Urinary bladder (tissue), 4 donors: ENCODE measurements around the gene MRAS. TPM values are rescaled to one million over a fixed set of nuclear protein-coding genes. Genes with fewer than 3 reads are reported as not detected.
"Not testable (repeated sequence)": the region's sequence is repeated elsewhere in the genome, so short reads cannot be mapped to it uniquely, and the experiment has no call there.

Experiments
- DNase-seq: peaks from one replicate; pipeline ENCODE4 v3.0.0-alpha.2; 2015; ENCODE audit errors: extremely low spot score
- H3K27ac ChIP-seq: one replicate; pipeline ENCODE4 v1.5.1; 2013; ENCODE audit warnings: low read depth, mild to moderate bottlenecking, moderate library complexity
- H3K36me3 ChIP-seq: one replicate; pipeline ENCODE4 v1.6.1; 2013; ENCODE audit warnings: mild to moderate bottlenecking, moderate library complexity; ENCODE audit not compliant: insufficient read depth
- H3K4me1 ChIP-seq: one replicate; pipeline ENCODE4 v1.6.1; 2013; ENCODE audit warnings: mild to moderate bottlenecking, moderate library complexity; ENCODE audit not compliant: insufficient read depth
- H3K4me3 ChIP-seq: one replicate; pipeline ENCODE4 v1.5.1; 2013; ENCODE audit warnings: low read depth, low read length
- WGBS: extraction: QIAGEN DNeasy Blood & Tissue Kit; methylation state at CpG from one replicate; pipeline ENCODE4 v1.1.7; 2013; 5-methylcytosine and 5-hydroxymethylcytosine counted together
- polyA plus RNA-seq: library from polyadenylated mRNA; stranded (reverse); fragments of 200-250 nt; gene quantifications from one replicate; pipeline ENCODE4 v1.2.3, GENCODE V29; 2013
- total RNA-seq: library from RNA; depleted of rRNA; stranded (reverse); fragments of >200 nt; gene quantifications from one replicate; pipeline ENCODE4 v1.2.3, GENCODE V29; 2014
- donor health status: healthy with polysubstance abuse.
- donor health status: healthy.

MRAS gene
- total and polyA plus RNA-seq, 2 donors = 22.9 to 58.0 TPM

GRCh38 chr3:138365253-138365555 lies 16.8 kb downstream of the MRAS start:
- H3K36me3 ChIP-seq = no peaks in the 10 kb centered on the region
- H3K27ac ChIP-seq = no peak overlapping the region
- DNase-seq = no peak
- WGBS = 94% methylated on average over 4 of the region's 4 CpGs
- no peaks in the 10 kb centered on the region for H3K4me1 ChIP-seq
- H3K4me3 ChIP-seq = no peak overlapping the region

GRCh38 chr3:138366006-138366759 lies 17.8 kb downstream of the MRAS start:
- no peaks in the 10 kb centered on the region for H3K36me3 ChIP-seq
- H3K4me3 ChIP-seq = no peak overlapping the region
- no peak for DNase-seq
- no peak overlapping the region for H3K27ac ChIP-seq
- no peaks in the 10 kb centered on the region for H3K4me1 ChIP-seq
- 78% methylated on average over 8 of the region's 8 CpGs for WGBS

GRCh38 chr3:138367326-138367850 lies 19.0 kb downstream of the MRAS start:
- no peak for DNase-seq
- Histone ChIP-seq H3K36me3 (no peaks in the 10 kb centered on the region), H3K27ac (no peak overlapping the region), H3K4me3 (no peak overlapping the region), H3K4me1 (no peaks in the 10 kb centered on the region)
- 78% methylated on average over 7 of the region's 7 CpGs for WGBS

GRCh38 chr3:138367911-138368310 lies 19.5 kb downstream of the MRAS start:
- H3K4me1 ChIP-seq = no peaks in the 10 kb centered on the region
- no peak for DNase-seq
- no peak overlapping the region for H3K4me3 ChIP-seq
- no peaks in the 10 kb centered on the region for H3K36me3 ChIP-seq
- WGBS = 39% methylated on average over 5 of the region's 5 CpGs
- no peak overlapping the region for H3K27ac ChIP-seq

GRCh38 chr3:138369151-138369900 lies 20.9 kb downstream of the MRAS start:
- Histone ChIP-seq H3K4me1 (no peaks in the 10 kb centered on the region), H3K27ac (no peak overlapping the region), H3K4me3 (no peak overlapping the region), H3K36me3 (no peaks in the 10 kb centered on the region)
- 71% methylated on average over 8 of the region's 8 CpGs for WGBS
- DNase-seq = no peak

GRCh38 chr3:138370321-138370720 lies 21.9 kb downstream of the MRAS start:
- Histone ChIP-seq H3K36me3 (no peaks in the 10 kb centered on the region), H3K4me3 (no peak overlapping the region), H3K27ac (no peak overlapping the region), H3K4me1 (no peaks in the 10 kb centered on the region)
- no peak for DNase-seq
- WGBS = 92% methylated on average over 8 of the region's 8 CpGs

GRCh38 chr3:138371070-138371965 lies 22.9 kb downstream of the MRAS start:
- H3K36me3 ChIP-seq = no peaks in the 10 kb centered on the region
- DNase-seq = no peak
- no peak overlapping the region for H3K4me3 ChIP-seq
- no peaks in the 10 kb centered on the region for H3K4me1 ChIP-seq
- no peak overlapping the region for H3K27ac ChIP-seq
- 85% methylated on average over 9 of the region's 9 CpGs for WGBS

GRCh38 chr3:138373087-138373735 lies 24.8 kb downstream of the MRAS start:
- no peak for DNase-seq
- H3K4me3 ChIP-seq = no peak overlapping the region
- H3K4me1 ChIP-seq = no peaks in the 10 kb centered on the region
- no peaks in the 10 kb centered on the region for H3K36me3 ChIP-seq
- 93% methylated on average over 7 of the region's 7 CpGs for WGBS
- H3K27ac ChIP-seq = no peak overlapping the region

GRCh38 chr3:138373736-138374094 lies 25.3 kb downstream of the MRAS start:
- WGBS = 98% methylated on average over 5 of the region's 5 CpGs
- Histone ChIP-seq H3K4me1 (no peaks in the 10 kb centered on the region), H3K27ac (no peak overlapping the region), H3K36me3 (no peaks in the 10 kb centered on the region), H3K4me3 (no peak overlapping the region)
- no peak for DNase-seq

- H3K27ac ChIP-seq = no peak overlapping the region
- no peak for DNase-seq
- 56% methylated on average over 2 of the region's 2 CpGs for WGBS
Measured at GRCh38 chr3:138374573-138375134, 26.3 kb downstream of the MRAS start.

GRCh38 chr3:138375447-138375846 lies 27.1 kb downstream of the MRAS start:
- no peaks in the 10 kb centered on the region for H3K36me3 ChIP-seq
- no peak for DNase-seq
- no peaks in the 10 kb centered on the region for H3K4me1 ChIP-seq
- 73% methylated on average over 4 of the region's 4 CpGs for WGBS
- H3K27ac ChIP-seq = no peak overlapping the region
- no peak overlapping the region for H3K4me3 ChIP-seq

More at GRCh38 chr3:138374573-138375134, 26.3 kb downstream of the MRAS start:
- Histone ChIP-seq H3K4me1 (no peaks in the 10 kb centered on the region), H3K4me3 (no peak overlapping the region), H3K36me3 (no peaks in the 10 kb centered on the region)

GRCh38 chr3:138376663-138377062 lies 28.3 kb downstream of the MRAS start:
- Histone ChIP-seq H3K4me3 (no peak overlapping the region), H3K4me1 (no peaks in the 10 kb centered on the region), H3K27ac (no peak overlapping the region), H3K36me3 (no peaks in the 10 kb centered on the region)
- DNase-seq = no peak
- WGBS = 59% methylated on average over 2 of the region's 2 CpGs

- not testable (repeated sequence) for H3K4me1 ChIP-seq, H3K4me3 ChIP-seq, H3K27ac ChIP-seq, H3K36me3 ChIP-seq, DNase-seq
- 93% methylated on average over 11 of the region's 11 CpGs for WGBS
Measured at GRCh38 chr3:138377212-138377611, 28.8 kb downstream of the MRAS start.
